M059J (cell line): ENCODE results near the gene STRADB. TPM values are rescaled to one million over a fixed set of nuclear protein-coding genes. Genes with fewer than 3 reads are reported as not detected.

ENCODE experiments used
- total RNA-seq: library from RNA; depleted of rRNA; stranded (reverse); fragments of >200 nt; shearing (Covaris generic); gene quantifications from 2 replicates; pipeline ENCODE4 v1.2.3, GENCODE V29; 2014; rRNA removed

Gene STRADB
- total RNA-seq, 1 experiment from 2014 or later = 51.6 TPM

Other genes starting within 250 kb of the STRADB start
- 15.0 and 27.0 TPM in 2 replicates for gene CASP8, start 191.2 kb upstream of the STRADB start, total RNA-seq
- 0.27 TPM in 1 of 2 replicates, not detected in the other for gene FLACC1, start 94.4 kb upstream of the STRADB start, total RNA-seq
- gene TRAK2, start 282 bp upstream of the STRADB start, total RNA-seq = 18.6 and 22.9 TPM in 2 replicates
- gene TMEM237, start 191.8 kb downstream of the STRADB start, total RNA-seq = 58.8 and 68.8 TPM in 2 replicates
- 5.9 and 9.5 TPM in 2 replicates for gene MPP4, start 246.9 kb downstream of the STRADB start, total RNA-seq